HG03095 (cell line): ENCODE data around the gene FAIM2.

ENCODE experiments used
- ATAC-seq: cut with Tn5 transposase; IDR thresholded peaks from one replicate; pipeline ENCODE4 v1.9.1; 2021; ENCODE audit warnings: moderate library complexity; ENCODE audit not compliant: unreplicated experiment

Gene FAIM2

GRCh38 chr12:49827401-49828099 is 76.2 kb downstream of the FAIM2 start:
- ATAC-seq: no peak

DNA sequence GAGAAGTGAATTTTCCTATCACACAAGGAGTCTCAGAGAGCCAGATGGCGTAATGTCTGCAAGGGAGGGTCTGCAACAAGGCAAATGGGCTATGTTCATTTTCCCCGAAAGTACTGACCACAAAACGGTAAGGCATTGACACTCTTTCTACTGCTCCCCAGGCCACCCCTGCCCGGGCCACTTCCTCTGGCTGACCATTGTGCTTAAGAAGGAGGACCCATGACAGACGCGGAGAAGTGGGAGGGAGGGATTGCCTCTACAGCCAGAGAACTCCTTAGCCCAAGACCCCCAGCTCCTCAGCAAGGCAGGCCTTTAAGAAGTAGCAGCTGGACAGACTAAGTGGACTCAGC is 76.7 kb downstream of the FAIM2 start:
- no peak for ATAC-seq

GRCh38 chr12:49825971-49826421 is 77.7 kb downstream of the FAIM2 start:
- ATAC-seq: no peak

DNA sequence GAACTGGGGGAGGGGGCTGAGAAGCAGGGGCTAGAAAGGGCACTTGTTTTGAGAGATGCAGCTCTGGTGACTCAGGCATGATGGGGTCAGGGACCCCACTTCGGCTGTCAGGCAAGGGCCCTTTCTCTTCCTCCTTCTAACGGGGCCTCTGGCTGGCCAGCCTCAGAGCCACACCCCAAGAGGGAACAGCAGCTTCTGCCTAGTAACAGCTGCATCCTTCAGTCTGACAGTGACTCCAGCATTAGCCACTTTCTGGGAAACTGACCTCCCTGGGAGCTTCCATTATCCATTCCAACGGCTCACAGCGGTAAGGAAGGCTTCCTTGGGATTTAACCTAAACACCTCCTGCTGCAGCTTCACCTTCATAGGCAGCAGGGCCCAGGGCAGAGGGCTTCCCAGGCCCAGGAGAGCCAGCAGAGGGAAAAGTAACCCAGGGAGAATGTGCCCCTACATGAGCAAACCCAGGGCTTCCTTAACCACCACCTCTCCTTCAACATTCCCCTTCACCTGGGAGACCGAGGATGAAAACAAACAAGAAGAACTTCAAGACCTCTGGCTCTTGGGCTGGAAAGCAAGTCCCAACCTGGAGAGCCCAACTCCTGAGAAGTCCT is 78.2 kb downstream of the FAIM2 start:
- no peak for ATAC-seq

DNA sequence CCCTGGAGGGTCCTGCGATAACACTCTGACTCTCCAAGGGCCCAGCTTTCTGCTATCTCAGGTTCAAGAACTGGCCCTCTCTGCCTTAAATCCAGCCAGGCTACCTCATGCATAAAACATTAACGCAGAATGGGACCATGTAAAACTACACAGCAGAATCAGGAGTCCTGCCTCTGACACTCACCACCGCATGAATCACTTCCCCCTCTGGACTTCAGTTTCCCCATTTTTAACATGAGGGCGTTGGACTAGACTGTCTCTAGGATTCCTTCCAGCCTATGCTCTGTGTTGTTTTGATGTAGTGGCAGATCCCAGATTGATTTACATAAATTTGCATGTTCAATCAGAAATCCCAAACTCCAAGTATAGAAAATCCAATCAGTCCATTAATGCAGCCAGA is 78.8 kb downstream of the FAIM2 start:
- no peak for ATAC-seq

GRCh38 chr12:49824416-49824815 is 79.3 kb downstream of the FAIM2 start:
- ATAC-seq: no peak

DNA sequence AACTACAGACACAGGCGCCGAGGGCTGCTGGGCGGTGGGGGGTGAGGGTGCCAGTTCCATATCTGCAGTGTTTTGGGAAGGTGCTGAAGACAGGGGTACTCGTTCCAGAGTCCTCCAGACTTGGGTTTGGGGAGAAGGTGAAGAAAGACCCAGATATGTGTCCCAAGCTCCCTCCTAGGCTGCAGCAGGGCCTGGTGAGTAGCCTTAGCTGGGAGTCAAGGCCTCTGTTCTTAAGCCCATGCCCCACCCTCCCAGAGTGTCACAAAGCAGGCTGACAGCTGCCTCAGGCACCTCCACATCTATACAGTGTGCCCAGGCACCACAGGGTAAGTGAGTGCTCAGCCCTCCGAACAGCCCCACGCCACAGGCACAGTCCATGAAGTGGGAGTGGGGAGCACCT is 79.7 kb downstream of the FAIM2 start:
- no peak for ATAC-seq

DNA sequence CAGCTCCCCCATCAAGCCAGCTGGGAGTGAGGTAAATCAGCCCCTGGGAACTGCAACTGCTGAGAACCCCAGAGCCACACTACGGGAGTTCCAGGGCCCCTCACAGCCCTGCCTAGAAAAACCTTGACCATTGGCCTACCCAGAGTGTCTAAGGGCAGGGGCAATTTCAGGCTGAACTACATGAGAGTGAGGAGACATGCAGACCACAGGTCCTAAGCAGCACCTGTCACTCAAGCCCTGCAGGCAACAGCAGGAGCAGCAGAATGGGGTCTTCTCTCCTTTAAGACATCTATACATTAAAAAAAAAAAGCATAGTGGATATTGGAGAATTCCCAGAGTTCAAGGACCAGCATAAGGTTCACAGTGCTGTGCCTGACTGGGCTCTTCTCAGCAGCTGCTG is 80.3 kb downstream of the FAIM2 start:
- no peak for ATAC-seq

DNA sequence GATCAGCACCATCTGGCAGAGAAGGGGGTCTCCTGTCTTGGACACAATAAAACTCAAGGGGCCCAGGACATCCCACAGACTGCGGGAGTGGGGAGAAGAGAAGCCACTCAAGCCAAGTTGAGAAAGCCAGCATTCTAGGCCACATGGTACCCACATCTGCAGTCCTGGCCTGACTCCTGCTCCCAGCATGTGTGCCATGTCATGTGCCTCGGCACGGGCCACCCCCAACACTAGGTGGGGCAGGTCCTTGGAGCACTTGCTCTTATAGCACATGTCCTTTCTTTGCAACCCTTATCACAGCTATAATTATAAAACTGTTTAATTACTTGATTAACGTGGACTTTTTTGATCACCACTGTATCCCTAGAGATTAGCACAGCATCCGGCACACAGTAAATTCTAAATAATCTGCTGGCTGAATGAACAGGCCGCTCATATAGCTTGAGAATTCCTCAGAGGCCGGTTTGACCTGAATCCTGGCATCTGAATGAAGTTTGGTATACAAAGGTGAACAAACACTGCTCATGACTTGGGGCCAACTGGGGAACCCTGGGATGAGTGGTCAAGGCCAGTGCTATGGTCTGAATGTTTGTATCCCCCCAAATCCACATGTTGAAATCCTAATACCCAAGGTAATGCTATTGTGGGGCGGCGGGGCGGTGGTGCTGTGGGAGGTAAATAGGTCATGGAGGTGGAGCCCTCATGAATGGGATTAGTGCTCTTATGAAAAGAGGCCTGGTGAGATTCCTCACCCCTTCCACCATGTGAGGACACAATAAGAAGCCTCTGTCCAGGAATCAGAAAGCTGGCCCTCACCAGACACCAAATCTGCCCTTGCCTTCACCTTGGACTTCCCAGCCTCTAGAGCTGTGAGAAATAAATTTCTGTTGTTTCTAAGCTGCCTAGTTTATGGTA is 82.1 kb downstream of the FAIM2 start:
- ATAC-seq: no peak

GRCh38 chr12:49819786-49820185 is 83.9 kb downstream of the FAIM2 start:
- no peak for ATAC-seq

GRCh38 chr12:49818241-49818895 is 85.3 kb downstream of the FAIM2 start:
- ATAC-seq: no peak
